Stimulated activated CD8-positive, alpha-beta memory T cell treated with anti-CD3 and anti-CD28 coated beads, Interleukin-7, amount 100 ng/mL, for 1 hour (primary cell): ENCODE measurements around the gene HNRNPH3.
"Not testable (repeated sequence)": the region's sequence is repeated elsewhere in the genome, so short reads cannot be mapped to it uniquely, and the experiment has no call there.

Experiments used
- DNase-seq, 2 donors: peaks; one replicate each; pipeline ENCODE4 v3.0.0-alpha.2; 2020; ENCODE audit warnings: low read depth in 2 of 2

HNRNPH3 gene, protein sequence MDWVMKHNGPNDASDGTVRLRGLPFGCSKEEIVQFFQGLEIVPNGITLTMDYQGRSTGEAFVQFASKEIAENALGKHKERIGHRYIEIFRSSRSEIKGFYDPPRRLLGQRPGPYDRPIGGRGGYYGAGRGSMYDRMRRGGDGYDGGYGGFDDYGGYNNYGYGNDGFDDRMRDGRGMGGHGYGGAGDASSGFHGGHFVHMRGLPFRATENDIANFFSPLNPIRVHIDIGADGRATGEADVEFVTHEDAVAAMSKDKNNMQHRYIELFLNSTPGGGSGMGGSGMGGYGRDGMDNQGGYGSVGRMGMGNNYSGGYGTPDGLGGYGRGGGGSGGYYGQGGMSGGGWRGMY

GRCh38 chr10:68331455-68332258 lies at the start of gene HNRNPH3:
HNRNPH3 (plus strand) TSS chr10:68332064; CDS start chr10:68337222, 5,158 bp downstream.
- DNase-seq = peak; percentile 97 to 98

GRCh38 chr10:68284062-68285001 lies 47.5 kb upstream of the HNRNPH3 start:
- DNase-seq = no peak

DNA sequence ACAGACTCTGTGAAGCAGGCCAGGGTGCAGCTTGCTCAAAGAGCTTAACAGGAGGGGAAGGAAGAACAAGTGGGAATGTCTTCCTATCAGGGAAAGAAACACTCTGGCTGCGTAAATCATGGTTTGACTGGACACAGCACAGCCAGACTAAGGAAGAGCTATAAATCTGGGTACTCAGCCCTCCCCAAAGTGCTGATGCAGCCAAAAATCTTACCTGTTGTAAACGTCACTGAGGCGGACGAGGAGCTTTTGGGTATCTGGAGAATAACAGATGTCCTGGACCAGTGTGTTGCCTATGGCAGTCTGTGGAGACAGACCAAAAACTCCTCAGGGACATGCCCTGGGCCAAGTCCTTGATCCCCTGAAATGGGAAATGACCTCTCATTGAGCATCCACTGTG lies 43.1 kb upstream of the HNRNPH3 start:
- DNase-seq = no peak

GRCh38 chr10:68290736-68291135 lies 41.1 kb upstream of the HNRNPH3 start:
- no peak for DNase-seq

GRCh38 chr10:68296843-68297663 lies 34.8 kb upstream of the HNRNPH3 start:
- DNase-seq = no peak

DNA sequence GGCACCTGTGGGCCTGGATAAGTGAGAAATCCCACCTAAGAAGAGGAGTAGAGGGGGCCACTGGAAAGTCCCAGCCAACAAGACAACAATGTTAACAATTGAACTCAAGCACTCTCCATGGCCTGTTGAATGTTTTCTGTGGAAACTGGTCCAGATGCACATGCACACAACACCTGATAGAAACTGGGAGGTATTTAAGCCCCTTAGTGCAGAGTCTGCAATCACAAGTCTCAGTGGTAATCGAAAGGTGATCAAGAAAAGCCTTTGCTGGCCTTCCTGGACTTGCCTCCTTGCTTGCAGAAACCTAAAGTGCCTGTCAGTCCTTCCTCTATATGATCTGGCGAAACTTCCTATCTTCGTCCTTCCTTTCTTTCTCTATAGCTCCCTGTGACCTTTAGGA lies 30.6 kb upstream of the HNRNPH3 start:
- no peak for DNase-seq

GRCh38 chr10:68301790-68302502 lies 29.9 kb upstream of the HNRNPH3 start:
- no peak for DNase-seq

GRCh38 chr10:68302503-68302823 lies 29.4 kb upstream of the HNRNPH3 start:
- no peak for DNase-seq

DNA sequence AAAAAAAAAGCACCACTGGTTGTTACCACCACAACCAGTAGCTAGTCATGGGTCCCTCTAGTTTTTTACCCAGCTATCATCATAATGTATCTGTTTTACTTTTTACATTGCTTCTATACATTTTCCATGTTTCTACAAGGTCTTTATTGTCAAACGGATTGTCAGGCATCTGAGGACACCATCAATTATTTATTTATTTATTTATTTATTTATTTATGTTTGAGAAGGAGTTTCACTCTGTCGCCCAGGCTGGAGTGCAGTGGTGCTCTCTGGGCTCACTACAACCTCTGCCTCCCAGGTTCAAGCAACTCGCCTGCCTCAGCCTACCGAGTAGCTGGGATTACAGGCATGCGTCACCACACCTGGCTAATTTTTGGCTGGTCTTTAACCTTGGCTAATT lies 29.0 kb upstream of the HNRNPH3 start:
- DNase-seq = no peak

- DNase-seq = no peak
Measured at GRCh38 chr10:68303849-68304412, 27.9 kb upstream of the HNRNPH3 start.

- no peak for DNase-seq
Measured at GRCh38 chr10:68305854-68306253, 26.0 kb upstream of the HNRNPH3 start.

- no peak for DNase-seq
Measured at GRCh38 chr10:68310531-68310930, 21.3 kb upstream of the HNRNPH3 start.

DNA sequence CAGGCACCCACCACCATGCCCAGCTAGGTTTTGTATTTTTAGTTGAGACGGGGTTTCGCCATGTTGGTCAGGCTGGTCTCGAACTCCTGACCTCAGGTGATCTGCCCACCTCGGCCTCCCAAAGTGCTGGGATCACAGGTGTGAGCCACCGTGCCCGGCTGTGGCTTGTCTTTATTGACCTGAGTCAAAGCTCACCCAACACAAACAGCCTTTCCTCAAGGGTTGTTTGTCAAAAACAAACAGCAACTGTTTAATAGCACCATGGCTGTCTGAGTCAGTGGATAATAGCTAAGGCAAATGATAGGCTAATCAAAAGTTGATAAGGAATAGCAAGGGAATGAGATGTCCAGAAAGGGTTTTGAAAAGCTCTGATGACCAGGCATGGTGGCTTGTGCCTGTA lies 16.9 kb upstream of the HNRNPH3 start:
- not testable (repeated sequence) for DNase-seq

- DNase-seq = no peak
Measured at GRCh38 chr10:68315582-68315981, 16.3 kb upstream of the HNRNPH3 start.

- DNase-seq = no peak
Measured at GRCh38 chr10:68318331-68319059, 13.4 kb upstream of the HNRNPH3 start.

DNA sequence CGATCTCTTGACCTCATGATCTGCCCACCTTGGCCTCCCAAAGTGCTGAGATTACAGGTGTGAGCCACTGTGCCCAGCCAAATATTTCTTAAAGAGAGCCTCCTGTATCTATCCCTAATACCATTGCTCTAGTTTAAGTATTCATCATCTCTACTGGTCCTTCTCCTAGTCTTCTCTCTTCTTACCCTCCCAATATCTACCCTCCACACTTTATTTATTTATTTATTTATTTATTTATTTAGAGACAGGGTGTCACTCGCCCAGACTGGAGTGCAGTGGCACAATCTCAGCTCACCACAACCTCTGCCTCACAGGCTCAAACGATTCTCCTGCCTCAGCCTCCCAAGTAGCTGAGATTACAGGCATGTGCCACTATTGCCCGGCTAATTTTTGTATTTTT lies 7.5 kb upstream of the HNRNPH3 start:
- DNase-seq = not testable (repeated sequence)

- DNase-seq = no peak
Measured at GRCh38 chr10:68327889-68328786, 3.7 kb upstream of the HNRNPH3 start.

GRCh38 chr10:68329506-68329861 lies 2.4 kb upstream of the HNRNPH3 start:
- no peak for DNase-seq
